WTC11 (cell line): ENCODE measurements around the gene SERPINA9. TPM values are rescaled to one million over a fixed set of nuclear protein-coding genes. Genes with fewer than 3 reads are reported as not detected.

ENCODE experiments used
- ATAC-seq: fragments of 200-7000 bp; cut with Tn5 transposase; 2 replicates; pipeline ENCODE4 v1.10.0; 2021; ENCODE audit warnings: mild to moderate bottlenecking, moderate library complexity
- CTCF ChIA-PET: fragments of 300-600 bp; sonication (Branson Sonifier 250); formaldehyde crosslinking; loops from one replicate; lab custom pipeline; 2021; ENCODE audit warnings: antibody characterized with exemption; lab: Charles Lee
- POLR2A ChIA-PET: fragments of 350-600 bp; sonication (Branson Sonifier 250); formaldehyde crosslinking; loops from one replicate; lab custom pipeline; 2021; ENCODE audit warnings: antibody characterized with exemption; lab: Charles Lee
- DNase-seq: peaks from one replicate; pipeline ENCODE4 v3.0.0; 2021; ENCODE audit warnings: low spot score
- H3K27ac Mint-ChIP-seq: 2 replicates; pipeline ENCODE4 v1.8.0; 2021; ENCODE audit warnings: mixed read lengths
- H3K27me3 Mint-ChIP-seq: 2 replicates; pipeline ENCODE4 v1.8.0; 2021; ENCODE audit warnings: low read depth, mild to moderate bottlenecking, moderate library complexity, mixed read lengths
- H3K36me3 Mint-ChIP-seq: 2 replicates; pipeline ENCODE4 v1.8.0; 2021; ENCODE audit warnings: mixed read lengths
- H3K4me1 Mint-ChIP-seq: 2 replicates; pipeline ENCODE4 v1.8.0; 2022; ENCODE audit warnings: mixed read lengths
- H3K4me3 Mint-ChIP-seq: 2 replicates; pipeline ENCODE4 v1.8.0; 2021; ENCODE audit warnings: mild to moderate bottlenecking, moderate library complexity, mixed read lengths
- H3K9me3 Mint-ChIP-seq: 2 replicates; pipeline ENCODE4 v1.8.0; 2021; ENCODE audit warnings: mixed read lengths
- AR ChIP-seq: fragments of 250-450 bp; sonication (Bioruptor Pico); IDR thresholded peaks from 2 replicates; pipeline ENCODE4 v1.9.0; 2021; ENCODE audit warnings: mild to moderate bottlenecking
- ATF3 ChIP-seq: sonication (generic); formaldehyde crosslinking; conservative IDR thresholded peaks from 2 replicates; pipeline ENCODE4 v1.8.1; 2022; ENCODE audit warnings: mild to moderate bottlenecking, missing genetic modification reagents
- ATF6 ChIP-seq: sonication (generic); formaldehyde crosslinking; IDR thresholded peaks from 2 replicates; pipeline ENCODE4 v1.8.1; 2023; ENCODE audit warnings: mild to moderate bottlenecking, missing genetic modification reagents
- E2F4 ChIP-seq: sonication (generic); formaldehyde crosslinking; IDR thresholded peaks from 2 replicates; pipeline ENCODE4 v1.8.1; 2022; ENCODE audit warnings: low read depth, mild to moderate bottlenecking, moderate library complexity, missing genetic modification reagents, borderline replicate concordance
- ERG ChIP-seq: fragments of 250-450 bp; sonication (Bioruptor Pico); IDR thresholded peaks from 2 replicates; pipeline ENCODE4 v1.8.0; 2021; ENCODE audit warnings: mild to moderate bottlenecking
- FOXP1 ChIP-seq: sonication (generic); formaldehyde crosslinking; IDR thresholded peaks from 2 replicates; pipeline ENCODE4 v1.8.0; 2022; ENCODE audit warnings: missing genetic modification reagents, mild to moderate bottlenecking, moderate library complexity, borderline replicate concordance
- HMGXB4 ChIP-seq: sonication (generic); formaldehyde crosslinking; IDR thresholded peaks from 2 replicates; pipeline ENCODE4 v1.8.1; 2023; ENCODE audit warnings: mild to moderate bottlenecking, moderate library complexity, missing genetic modification reagents
- IRF2 ChIP-seq: sonication (generic); formaldehyde crosslinking; IDR thresholded peaks from 2 replicates; pipeline ENCODE4 v1.8.0; 2022; ENCODE audit warnings: low read depth, missing genetic modification reagents, borderline replicate concordance
- JUN ChIP-seq: sonication (generic); formaldehyde crosslinking; IDR thresholded peaks from 2 replicates; pipeline ENCODE4 v1.8.0; 2023; ENCODE audit warnings: mild to moderate bottlenecking, missing genetic modification reagents
- NFE2L1 ChIP-seq: sonication (generic); formaldehyde crosslinking; IDR thresholded peaks from 2 replicates; pipeline ENCODE4 v1.8.1; 2023; ENCODE audit warnings: missing genetic modification reagents
- PRDM15 ChIP-seq: sonication (generic); formaldehyde crosslinking; IDR thresholded peaks from 2 replicates; pipeline ENCODE4 v1.8.0; 2022; ENCODE audit warnings: missing genetic modification reagents
- RORB ChIP-seq: fragments of 250-450 bp; sonication (Bioruptor Pico); IDR thresholded peaks from 2 replicates; pipeline ENCODE4 v1.9.0; 2021; ENCODE audit warnings: mild to moderate bottlenecking
- SMAD3 ChIP-seq: sonication (generic); formaldehyde crosslinking; IDR thresholded peaks from 2 replicates; pipeline ENCODE4 v1.8.0; 2022; ENCODE audit warnings: missing genetic modification reagents, mild to moderate bottlenecking, borderline replicate concordance
- TEAD1 ChIP-seq: sonication (generic); formaldehyde crosslinking; IDR thresholded peaks from 2 replicates; pipeline ENCODE4 v1.8.0; 2022; ENCODE audit warnings: mild to moderate bottlenecking, missing genetic modification reagents
- USF1 ChIP-seq: sonication (generic); formaldehyde crosslinking; IDR thresholded peaks from 2 replicates; pipeline ENCODE4 v1.8.0; 2022; ENCODE audit warnings: mild to moderate bottlenecking, missing genetic modification reagents
- ZBTB21 ChIP-seq: sonication (generic); formaldehyde crosslinking; IDR thresholded peaks from 2 replicates; pipeline ENCODE4 v1.8.1; 2023; ENCODE audit warnings: mild to moderate bottlenecking, missing genetic modification reagents, borderline replicate concordance
- ZMAT4 ChIP-seq: fragments of 250-450 bp; sonication (Bioruptor Pico); IDR thresholded peaks from 2 replicates; pipeline ENCODE4 v1.9.0; 2021; ENCODE audit warnings: mild to moderate bottlenecking
- ZNF512 ChIP-seq: sonication (generic); formaldehyde crosslinking; IDR thresholded peaks from 2 replicates; pipeline ENCODE4 v1.8.1; 2022; ENCODE audit warnings: missing genetic modification reagents, borderline replicate concordance
- ZSCAN18 ChIP-seq: fragments of 250-450 bp; sonication (Bioruptor Pico); IDR thresholded peaks from 2 replicates; pipeline ENCODE4 v2.1.2; 2022; ENCODE audit warnings: mild to moderate bottlenecking, moderate library complexity
- total RNA-seq: library from RNA; stranded (reverse); gene quantifications from 3 replicates; pipeline ENCODE4 v1.2.3, GENCODE V29; 2021

SERPINA9 gene
- total RNA-seq, 1 experiment from 2014 or later: not detected

- Mint-ChIP-seq H3K36me3 (peaks cover 53% of the 10 kb centered on the region), H3K9me3 (peaks cover 66% of the 10 kb centered on the region)
- DNase-seq: no peak
- TF ChIP-seq E2F4 (CRISPR knock-in tag) (no peak), ZNF512 (CRISPR knock-in tag) (no peak), ZMAT4 (no peak), ATF3 (CRISPR knock-in tag) (no peak), HMGXB4 (no peak), PRDM15 (CRISPR knock-in tag) (no peak), TEAD1 (CRISPR knock-in tag) (no peak), NFE2L1 (CRISPR knock-in tag) (no peak), FOXP1 (CRISPR knock-in tag) (no peak), RORB (CRISPR knock-in tag) (no peak), ERG (CRISPR knock-in tag) (no peak), IRF2 (CRISPR knock-in tag) (no peak), USF1 (CRISPR knock-in tag) (no peak), ZSCAN18 (CRISPR knock-in tag) (no peak), JUN (CRISPR knock-in tag) (no peak), ZBTB21 (no peak), AR (CRISPR knock-in tag) (no peak), ATF6 (CRISPR knock-in tag) (no peak), SMAD3 (no peak)
- TF ChIP-seq, all 79 proteins: peak for 0
- Mint-ChIP-seq H3K4me3 (no peak overlapping the region), H3K27me3 (peaks cover 8% of the 10 kb centered on the region; the same call in 1 of the 2 replicates), H3K27ac (no peak overlapping the region), H3K4me1 (peaks cover 38% of the 10 kb centered on the region)
- ATAC-seq: no peak
- POLR2A ChIA-PET: interaction anchor here (0.7 kb wide), 1 partner anchor 142 kb away, joined by 3 read pairs; no protein-coding TSS in a partner anchor
- CTCF ChIA-PET: interaction anchor here (0.7 to 1.1 kb wide), 2 partner anchors 30 to 977 kb away, joined by 3 to 5 read pairs; no protein-coding TSS in a partner anchor
These were observed 20.1 kb downstream of the SERPINA9 start for GRCh38 chr14:94455928-94456327.
